HEK293T (cell line): ENCODE measurements around the gene PARP1.

Source experiments
- CTCF ChIA-PET: fragments of 350-600 bp; formaldehyde crosslinking; extraction: SDS; loops from one replicate; lab custom pipeline; 2021; ENCODE audit warnings: antibody characterized with exemption, inconsistent platforms; lab: Yijun Ruan, JAX
- POLR2A ChIA-PET: fragments of 350-600 bp; formaldehyde crosslinking; extraction: SDS; loops from one replicate; lab custom pipeline; 2020; ENCODE audit warnings: antibody characterized with exemption, inconsistent platforms; lab: Yijun Ruan, JAX
- DNase-seq: peaks from one replicate; pipeline ENCODE4 v3.0.0; 2012; ENCODE audit warnings: mixed read lengths; ENCODE audit errors: extremely low spot score
- ARNT ChIP-seq: fragments of 450-650 bp; IDR thresholded peaks from 2 replicates; pipeline ENCODE4 v1.6.1; 2017; ENCODE audit warnings: mild to moderate bottlenecking
- BHLHE40 ChIP-seq: fragments of 450-650 bp; IDR thresholded peaks from 2 replicates; pipeline ENCODE4 v1.6.1; 2016; ENCODE audit warnings: mild to moderate bottlenecking, moderate library complexity, borderline replicate concordance
- CTBP1 ChIP-seq: fragments of 450-650 bp; IDR thresholded peaks from 2 replicates; pipeline ENCODE4 v1.6.1; 2016; ENCODE audit warnings: borderline replicate concordance
- ELF4 ChIP-seq: fragments of 450-650 bp; IDR thresholded peaks from 2 replicates; pipeline ENCODE4 v1.6.1; 2017; ENCODE audit warnings: antibody characterized with exemption
- FOXA1 ChIP-seq: fragments of 450-650 bp; IDR thresholded peaks from 2 replicates; pipeline ENCODE4 v1.6.1; 2016; ENCODE audit warnings: mild to moderate bottlenecking
- FOXK2 ChIP-seq: fragments of 450-650 bp; IDR thresholded peaks from 2 replicates; pipeline ENCODE4 v1.6.1; 2016; ENCODE audit warnings: mild to moderate bottlenecking
- FOXM1 ChIP-seq: fragments of 450-650 bp; IDR thresholded peaks from 2 replicates; pipeline ENCODE4 v1.6.1; 2017; ENCODE audit warnings: mild to moderate bottlenecking, borderline replicate concordance
- HDGF ChIP-seq: fragments of 450-650 bp; IDR thresholded peaks from 2 replicates; pipeline ENCODE4 v1.6.1; 2017; ENCODE audit warnings: antibody characterized with exemption, borderline replicate concordance
- L3MBTL2 ChIP-seq: fragments of 450-650 bp; conservative IDR thresholded peaks from 2 replicates; pipeline ENCODE4 v1.6.1; 2016; ENCODE audit warnings: mild to moderate bottlenecking
- LEF1 ChIP-seq: fragments of 450-650 bp; IDR thresholded peaks from 2 replicates; pipeline ENCODE4 v1.6.1; 2017; ENCODE audit warnings: mild to moderate bottlenecking, borderline replicate concordance
- NFRKB ChIP-seq: fragments of 450-650 bp; IDR thresholded peaks from 2 replicates; pipeline ENCODE4 v1.6.1; 2016; ENCODE audit warnings: mild to moderate bottlenecking, moderate library complexity
- PKNOX1 ChIP-seq: fragments of 450-650 bp; IDR thresholded peaks from 2 replicates; pipeline ENCODE4 v1.6.1; 2016
- SP1 ChIP-seq: fragments of 450-650 bp; IDR thresholded peaks from 2 replicates; pipeline ENCODE4 v1.6.1; 2017
- SUZ12 ChIP-seq: fragments of 450-650 bp; IDR thresholded peaks from 2 replicates; pipeline ENCODE4 v1.6.1; 2016; ENCODE audit warnings: mild to moderate bottlenecking
- TARDBP ChIP-seq: fragments of 450-650 bp; IDR thresholded peaks from 2 replicates; pipeline ENCODE4 v1.6.1; 2016
- ZNF384 ChIP-seq: fragments of 450-650 bp; IDR thresholded peaks from 2 replicates; pipeline ENCODE4 v1.6.1; 2016

Gene PARP1

GRCh38 chr1:226365831-226366231 is 42.1 kb downstream of the PARP1 start:
- no peak for DNase-seq
- ChIA-PET POLR2A (interaction anchor here (1.3 kb wide), 1 partner anchor 21 kb away, joined by 3 read pairs; no protein-coding TSS in a partner anchor), CTCF (interaction anchor here (0.9 to 1.1 kb wide), 2 partner anchors 10 to 169 kb away, joined by 3 read pairs; no protein-coding TSS in a partner anchor)

GRCh38 chr1:226364901-226365565 is 42.9 kb downstream of the PARP1 start:
- ChIA-PET POLR2A (no interaction called here), CTCF (no interaction called here)

More at GRCh38 chr1:226365831-226366231, 42.1 kb downstream of the PARP1 start:
- no peak for TF ChIP-seq CTBP1
- no peak for TF ChIP-seq FOXK2
- TF ChIP-seq TARDBP = no peak
- TF ChIP-seq FOXM1 = no peak
- TF ChIP-seq ARNT = no peak
- TF ChIP-seq FOXA1 = no peak

GRCh38 chr1:226364514-226364899 is 43.4 kb downstream of the PARP1 start:
- POLR2A ChIA-PET = no interaction called here

More at GRCh38 chr1:226364901-226365565, 42.9 kb downstream of the PARP1 start:
- DNase-seq = no peak
- no peak for TF ChIP-seq FOXM1
- no peak for TF ChIP-seq NFRKB
- TF ChIP-seq ELF4 = no peak
- TF ChIP-seq TARDBP = no peak
- no peak for TF ChIP-seq ARNT
- TF ChIP-seq HDGF = no peak
- TF ChIP-seq SUZ12 = no peak
- TF ChIP-seq BHLHE40 = no peak
- no peak for TF ChIP-seq L3MBTL2
- TF ChIP-seq ZNF384 = no peak
- TF ChIP-seq LEF1 = no peak
- no peak for TF ChIP-seq PKNOX1
- no peak for TF ChIP-seq SP1
- no peak for TF ChIP-seq FOXK2
- TF ChIP-seq FOXA1 = no peak
- no peak for TF ChIP-seq CTBP1

GRCh38 chr1:226363801-226364513 is 43.9 kb downstream of the PARP1 start:
- ChIA-PET CTCF (no interaction called here), POLR2A (no interaction called here)
- no peak for DNase-seq
- TF ChIP-seq ELF4 (no peak), FOXM1 (no peak), NFRKB (no peak), TARDBP (no peak)

More at GRCh38 chr1:226364514-226364899, 43.4 kb downstream of the PARP1 start:
- CTCF ChIA-PET = no interaction called here
- TF ChIP-seq NFRKB = no peak
- no peak for TF ChIP-seq L3MBTL2
- TF ChIP-seq TARDBP = no peak
- no peak for TF ChIP-seq BHLHE40
- TF ChIP-seq HDGF = no peak
- TF ChIP-seq SP1 = no peak
- TF ChIP-seq ZNF384 = no peak
- no peak for DNase-seq

GRCh38 chr1:226362891-226363447 is 44.9 kb downstream of the PARP1 start:
- POLR2A ChIA-PET = no interaction called here
- no peak for DNase-seq
- CTCF ChIA-PET = interaction anchor here (0.6 to 1.2 kb wide), 2 partner anchors 121 to 238 kb away, joined by 3 read pairs; no protein-coding TSS in a partner anchor
- no peak for TF ChIP-seq FOXK2
- TF ChIP-seq SUZ12 = no peak
- no peak for TF ChIP-seq BHLHE40
- TF ChIP-seq ZNF384 = no peak
- no peak for TF ChIP-seq ARNT
- TF ChIP-seq L3MBTL2 = no peak
- no peak for TF ChIP-seq TARDBP
- no peak for TF ChIP-seq CTBP1
- TF ChIP-seq NFRKB = no peak
- TF ChIP-seq SP1 = no peak
- TF ChIP-seq FOXA1 = no peak
- TF ChIP-seq LEF1 = no peak
- no peak for TF ChIP-seq FOXM1
- TF ChIP-seq HDGF = no peak

- no peak for DNase-seq
- ChIA-PET CTCF (interaction anchor here (0.6 to 1.2 kb wide), 3 partner anchors 121 to 237 kb away, joined by 3 read pairs; no protein-coding TSS in a partner anchor), POLR2A (no interaction called here)
- no peak for TF ChIP-seq LEF1
- TF ChIP-seq FOXK2 = no peak
- no peak for TF ChIP-seq HDGF
- TF ChIP-seq BHLHE40 = no peak
- TF ChIP-seq PKNOX1 = no peak
- TF ChIP-seq SP1 = no peak
- TF ChIP-seq L3MBTL2 = no peak
- no peak for TF ChIP-seq ZNF384
- no peak for TF ChIP-seq TARDBP
- TF ChIP-seq SUZ12 = no peak
- TF ChIP-seq ARNT = no peak
- TF ChIP-seq ELF4 = no peak
- TF ChIP-seq FOXM1 = no peak
- no peak for TF ChIP-seq CTBP1
- no peak for TF ChIP-seq FOXA1
- TF ChIP-seq NFRKB = no peak
Observed at GRCh38 chr1:226362361-226362760, 45.5 kb downstream of the PARP1 start.
